Nucleus accumbens (tissue), 56 donors: ENCODE measurements around the gene XG.
"Not testable (repeated sequence)": the region's sequence is repeated elsewhere in the genome, so short reads cannot be mapped to it uniquely, and the experiment has no call there.

Experiments used
- DNase-seq, 56 donors: peaks; one replicate each; lab custom pipeline; 2025; lab: John Stamatoyannopoulos, UW

XG gene

DNA sequence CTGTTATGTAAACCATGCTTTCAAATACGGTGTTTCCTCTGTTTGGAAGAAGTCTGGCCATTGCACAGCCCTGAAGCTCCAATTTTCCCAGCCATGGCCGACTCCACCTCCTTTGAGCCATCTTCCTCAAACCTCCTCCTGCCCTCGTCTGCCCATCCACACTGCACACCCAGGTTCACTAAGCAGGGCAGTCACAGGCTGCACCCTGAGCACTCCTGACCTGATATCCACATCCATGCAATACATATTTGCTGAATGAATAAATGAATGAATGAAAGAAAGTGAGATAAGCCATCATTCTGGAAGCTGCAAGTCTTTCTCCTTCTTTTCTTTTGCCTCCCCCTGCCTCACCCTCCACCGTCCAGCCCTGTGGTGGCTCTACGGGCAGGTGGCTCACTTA is 22.2 kb downstream of the XG start:
- DNase-seq, result no peak

DNA sequence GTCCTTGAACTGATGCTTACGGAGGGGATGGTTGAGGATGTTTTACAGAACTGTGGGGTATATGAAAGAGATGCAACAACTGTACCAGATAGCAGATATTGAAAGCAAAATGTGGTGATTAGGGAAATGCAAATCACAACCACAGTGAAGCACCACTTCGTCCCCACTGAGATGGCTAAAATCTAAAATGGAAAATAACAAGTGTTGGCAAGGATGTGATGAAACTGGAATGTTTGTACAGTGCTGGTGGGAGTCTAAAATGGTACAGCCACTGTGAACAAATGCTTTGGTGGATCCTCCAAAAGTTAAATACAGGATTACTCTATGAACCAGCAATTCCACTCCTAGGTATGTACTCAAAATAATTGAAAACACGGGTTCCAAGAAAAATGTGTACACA is 22.9 kb downstream of the XG start:
- no peak for DNase-seq

DNA sequence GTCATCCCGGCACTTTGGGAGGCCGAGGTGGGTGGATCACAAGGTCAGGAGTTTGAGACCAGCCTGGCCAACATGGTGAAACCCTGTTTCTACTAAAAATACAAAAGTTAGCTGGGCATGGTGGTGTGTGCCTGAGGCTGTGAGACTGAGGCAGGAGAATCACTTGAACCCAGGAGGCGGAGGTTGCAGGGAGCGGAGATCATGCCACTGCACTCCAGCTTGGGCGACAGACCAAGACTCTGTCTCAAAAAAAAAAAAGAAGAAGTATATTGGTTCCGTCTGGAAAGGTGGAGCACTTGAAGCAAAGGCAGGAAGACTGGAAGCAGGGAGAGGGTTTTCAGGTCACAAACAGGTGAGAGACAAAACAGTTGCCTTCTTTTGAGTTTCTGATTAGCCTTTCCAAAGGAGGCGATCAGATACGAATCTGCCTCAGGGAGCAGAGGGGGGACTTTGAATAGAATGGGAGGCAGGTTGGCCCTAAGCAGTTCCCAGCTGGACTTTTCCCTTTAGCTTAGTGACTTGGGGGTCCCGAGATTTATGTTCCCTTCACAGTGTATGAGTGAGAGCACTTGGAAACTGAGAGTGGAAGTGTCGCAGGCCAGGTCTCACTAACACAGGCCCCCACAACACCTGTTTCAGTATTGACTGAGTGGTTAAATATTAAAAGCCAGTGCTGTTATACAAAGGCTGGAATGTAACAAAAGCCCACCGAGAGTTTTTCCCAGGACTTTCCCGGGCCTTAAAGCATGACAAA is 28.8 kb downstream of the XG start:
- not testable (repeated sequence) for DNase-seq

DNA sequence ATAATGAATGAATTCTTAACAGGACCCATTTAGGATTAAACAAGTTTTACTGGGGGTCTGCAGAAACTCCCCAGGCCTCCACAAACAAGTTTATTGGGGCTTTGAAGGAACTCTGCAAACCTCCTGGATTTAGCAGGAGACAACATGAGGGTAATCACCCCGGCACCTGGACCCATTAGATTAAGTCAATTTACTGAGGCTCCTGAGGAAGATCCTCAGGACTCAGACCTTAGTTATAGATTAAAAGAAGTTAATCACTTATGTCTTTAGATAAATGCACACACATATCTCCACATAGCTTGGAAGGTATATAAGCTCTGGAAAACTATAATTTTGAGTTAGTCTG is 29.4 kb downstream of the XG start:
- DNase-seq, result no peak

DNA sequence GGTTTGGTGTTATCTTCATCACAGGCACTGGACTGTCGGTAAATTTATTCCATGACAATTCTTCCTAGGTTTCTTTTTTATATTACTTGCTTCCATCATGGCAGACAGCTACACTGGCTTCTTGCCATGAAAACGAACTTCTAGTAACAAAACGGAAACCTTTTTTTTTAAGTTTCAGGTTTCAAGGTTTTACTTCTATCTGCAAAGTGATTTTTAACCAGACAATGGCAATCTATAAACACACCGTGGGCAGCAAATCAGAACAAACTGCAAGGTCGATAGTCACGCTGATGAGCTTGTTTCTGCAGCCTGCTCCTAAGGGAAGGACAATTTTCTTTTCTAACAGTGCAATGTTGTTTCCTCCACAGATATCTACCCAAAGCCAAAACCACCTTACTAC is 29.9 kb downstream of the XG start:
- no peak for DNase-seq

DNA sequence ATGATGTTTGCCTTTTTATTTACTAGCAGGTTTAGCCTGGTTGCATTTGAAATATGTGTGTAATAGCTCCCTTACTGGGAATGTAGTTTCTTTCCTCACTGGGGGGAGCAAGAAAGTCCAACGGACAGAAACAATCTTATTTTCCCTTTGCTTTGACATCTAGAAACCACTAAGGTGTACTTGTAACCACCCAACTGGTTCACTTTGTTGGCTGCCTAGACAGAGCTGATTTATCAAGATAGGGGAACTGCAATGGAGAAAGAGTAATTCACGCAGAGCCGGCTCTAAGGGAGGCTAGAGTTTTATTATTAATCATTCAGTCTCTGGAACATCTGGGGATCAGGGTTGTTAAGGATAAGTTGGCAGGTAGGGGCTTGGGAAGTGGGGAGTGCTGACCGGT is 30.3 kb downstream of the XG start:
- DNase-seq, result no peak

DNA sequence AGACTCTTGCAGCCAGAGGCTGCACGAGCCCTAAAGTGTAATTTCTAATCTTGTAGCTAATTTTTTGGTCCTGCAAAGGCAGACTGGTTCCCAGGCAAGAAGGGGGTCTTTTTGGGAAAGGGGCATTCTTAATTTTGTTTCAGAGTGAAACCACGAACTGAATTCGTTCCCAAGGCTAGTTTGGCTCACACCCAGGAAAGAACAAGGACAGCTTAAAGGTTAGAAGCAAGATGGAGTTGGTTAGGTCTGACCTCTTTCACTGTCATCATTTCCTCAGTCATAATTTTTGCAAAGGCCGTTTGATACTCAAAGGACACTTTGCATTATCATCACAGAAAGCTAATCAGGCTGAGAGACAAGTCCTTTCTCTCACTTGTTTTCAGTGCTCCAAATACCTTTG is 30.9 kb downstream of the XG start:
- no peak for DNase-seq

DNA sequence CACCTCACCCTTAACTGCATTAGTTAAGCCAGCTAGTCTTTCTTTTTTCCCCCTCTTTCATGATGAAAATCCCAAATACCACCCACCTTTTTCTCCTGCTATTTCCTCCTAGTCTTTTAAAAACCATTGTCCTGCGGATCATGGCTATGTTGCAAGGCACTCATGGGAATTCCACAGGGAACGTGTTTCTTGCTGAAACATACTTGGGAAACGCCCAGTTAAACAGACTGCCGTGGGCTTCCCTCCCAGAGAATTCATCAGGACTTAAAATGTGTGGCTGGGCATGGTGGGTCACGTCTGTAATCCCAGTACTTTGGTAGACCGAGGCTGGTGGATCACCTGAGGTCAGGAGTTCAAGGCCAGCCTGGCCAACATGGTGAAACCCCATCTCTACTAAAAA is 32.2 kb downstream of the XG start:
- no peak for DNase-seq

DNA sequence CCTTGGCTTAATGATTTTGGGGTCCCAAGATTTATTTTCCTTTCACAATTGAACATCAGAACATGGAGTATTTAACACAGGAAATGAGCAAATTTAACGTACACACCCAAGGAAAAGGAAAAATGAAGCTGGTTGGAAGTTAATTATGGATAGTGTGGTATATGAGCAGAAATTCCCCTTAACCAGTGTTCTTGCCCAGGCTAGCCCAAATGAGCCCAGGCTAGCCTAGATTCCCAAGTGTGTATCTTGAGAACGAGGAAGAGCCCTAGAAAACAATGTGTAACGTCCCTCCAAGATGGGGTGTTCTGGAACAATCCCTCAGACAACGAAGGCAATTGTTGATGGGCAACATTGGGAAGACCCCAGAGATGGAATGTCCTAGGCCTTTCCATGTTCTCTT is 33.7 kb downstream of the XG start:
- no peak for DNase-seq

DNA sequence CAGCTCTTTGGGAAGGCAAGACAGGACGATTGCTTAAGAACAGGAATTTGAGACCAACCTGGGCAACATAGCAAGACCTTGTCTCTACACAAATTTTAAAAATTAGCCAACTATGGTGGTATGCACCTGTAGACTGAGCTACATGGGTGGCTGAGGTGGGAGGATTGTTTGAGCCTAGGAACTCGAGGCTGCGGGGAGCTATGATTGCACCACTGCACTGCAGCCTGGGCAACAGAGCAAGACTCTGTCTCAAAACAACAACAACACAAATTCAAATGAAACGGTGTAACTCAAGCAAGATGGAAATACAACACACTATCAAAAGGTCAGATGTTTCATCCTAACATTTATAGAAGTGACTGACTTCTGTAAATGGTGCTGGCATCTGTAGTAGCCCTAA is 37.1 kb downstream of the XG start:
- no peak for DNase-seq

DNA sequence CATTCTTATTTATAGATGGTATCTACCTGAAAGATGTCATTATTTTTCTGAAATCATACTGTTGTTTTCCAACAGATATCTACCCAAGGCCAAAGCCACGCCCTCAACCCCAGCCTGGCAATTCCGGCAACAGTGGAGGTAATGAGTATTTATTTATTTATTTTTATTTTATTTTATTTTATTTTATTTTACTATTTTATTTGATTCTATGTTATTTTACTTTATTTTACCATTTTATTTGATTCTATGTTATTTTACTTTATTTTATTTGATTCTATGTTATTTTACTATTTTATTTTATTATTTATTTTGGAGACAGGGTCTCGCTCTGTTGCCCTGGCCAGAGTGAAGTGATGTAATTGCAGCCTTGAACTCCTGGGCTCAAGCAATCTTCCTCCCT is 37.7 kb downstream of the XG start:
- DNase-seq, result no peak

DNA sequence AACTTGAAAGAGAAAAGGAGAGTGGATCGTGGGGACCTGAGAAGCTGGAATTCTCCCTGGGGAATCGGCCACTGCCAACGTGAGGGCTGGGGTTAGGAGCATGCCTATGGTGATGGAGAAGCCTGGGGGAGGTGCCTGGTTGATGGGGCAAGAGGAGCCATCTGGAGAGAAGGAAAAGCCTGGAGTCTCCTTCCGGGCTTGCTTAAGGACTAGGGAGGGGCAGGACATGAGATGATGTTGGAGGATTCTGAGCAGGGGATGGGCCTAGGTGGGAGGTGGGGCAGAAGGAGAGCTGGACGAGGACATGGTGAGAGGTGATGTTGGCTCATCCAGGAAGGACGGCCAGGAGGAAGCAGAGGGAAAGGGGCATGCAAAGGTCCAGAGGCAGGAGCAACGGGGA is 41.9 kb downstream of the XG start:
- DNase-seq, result no peak

DNA sequence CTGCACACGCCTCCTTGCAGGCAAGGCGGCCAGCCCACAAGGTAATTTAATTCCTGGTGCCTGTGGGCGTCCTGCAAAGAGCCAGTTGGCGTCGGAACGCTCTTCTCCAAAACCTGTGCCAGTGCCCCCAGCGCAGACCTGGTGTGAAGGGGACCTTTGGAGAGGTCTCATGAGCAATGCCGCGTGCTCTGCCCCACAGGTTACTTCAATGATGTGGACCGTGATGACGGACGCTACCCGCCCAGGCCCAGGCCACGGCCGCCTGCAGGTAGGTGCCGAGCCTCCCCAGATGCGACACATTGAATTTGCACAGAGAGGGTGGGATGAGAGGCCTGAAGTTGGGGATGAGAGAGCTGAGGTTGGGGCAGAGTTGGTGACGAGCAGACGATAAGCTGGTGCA is 42.5 kb downstream of the XG start:
- no peak for DNase-seq

DNA sequence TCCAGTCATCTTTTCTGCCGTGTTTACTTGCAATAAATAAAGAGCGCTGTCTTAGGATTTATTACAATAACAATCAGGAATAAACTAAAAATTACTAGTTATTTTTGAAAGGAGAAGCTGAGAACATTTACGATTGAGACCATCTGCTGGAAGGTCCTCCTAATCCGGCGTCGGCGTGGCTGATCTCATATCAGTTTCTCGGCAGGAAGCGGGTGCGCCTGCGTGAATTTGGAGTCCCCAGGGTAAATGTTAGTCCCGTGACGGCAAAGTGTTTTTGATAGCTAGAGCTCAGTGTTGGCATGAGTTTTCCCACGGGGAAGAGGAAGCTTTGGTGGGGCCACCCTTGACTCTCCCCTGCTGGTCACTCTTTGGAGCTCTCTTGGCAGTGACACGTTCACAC is 45.0 kb downstream of the XG start:
- DNase-seq, result not testable (repeated sequence)

DNA sequence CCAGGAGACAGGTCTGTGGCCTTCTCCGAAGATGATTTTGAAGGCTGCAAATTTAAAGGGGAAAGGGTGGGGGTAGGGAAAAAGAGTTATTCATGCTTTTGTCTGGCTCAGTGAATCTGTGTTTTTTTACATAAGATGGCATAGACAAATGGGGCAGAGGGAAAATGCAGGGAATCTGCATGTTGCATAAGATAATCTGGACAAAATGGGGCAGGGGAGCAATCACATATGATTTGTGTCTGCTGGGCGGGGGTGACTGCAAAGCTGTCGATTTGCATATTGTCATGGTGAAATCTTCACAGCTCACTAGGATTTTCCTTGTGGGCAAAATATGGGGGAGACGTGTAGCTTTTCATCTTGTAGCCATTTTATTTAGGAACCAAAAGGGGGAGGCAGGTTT is 47.5 kb downstream of the XG start:
- DNase-seq, result no peak

DNA sequence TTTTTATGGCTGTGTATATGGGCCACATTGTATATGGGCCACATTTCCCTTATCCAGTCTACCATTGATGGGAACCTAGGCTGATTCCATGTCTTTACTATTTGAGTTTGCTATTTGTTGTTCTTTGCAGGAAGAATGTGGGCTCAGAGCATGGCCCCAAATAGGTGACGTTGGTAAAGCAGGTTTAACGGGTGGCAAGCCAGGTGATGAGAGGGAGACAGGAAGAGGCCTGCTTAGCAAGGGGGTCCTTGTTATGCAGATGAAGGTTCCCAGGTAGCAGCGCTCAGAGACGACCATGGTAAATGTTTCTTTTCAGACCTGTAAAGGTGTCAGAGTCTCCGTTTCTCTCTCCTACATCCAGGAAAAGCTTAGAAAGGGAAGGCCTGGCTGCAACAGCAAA is 48.1 kb downstream of the XG start:
- DNase-seq, result not testable (repeated sequence)

DNA sequence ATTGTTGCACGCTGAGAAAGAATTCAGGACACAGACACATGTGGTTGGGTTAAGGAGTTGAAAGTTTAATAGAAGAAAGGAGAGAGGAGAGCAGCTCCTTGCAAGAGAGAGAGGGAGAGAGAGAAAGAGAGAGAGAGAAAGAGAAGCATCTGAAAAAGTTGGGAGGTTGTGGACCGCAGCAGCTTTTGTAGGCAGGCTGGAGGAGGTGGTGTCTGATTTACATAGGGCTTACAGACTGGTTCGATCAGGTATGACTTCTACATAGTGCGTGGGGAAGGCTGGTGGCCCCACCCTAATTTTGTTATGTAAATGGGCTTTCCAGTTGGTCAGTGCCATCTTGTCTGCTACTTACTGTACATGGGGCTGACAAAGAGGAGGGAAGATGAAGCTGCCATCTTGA is 49.4 kb downstream of the XG start:
- no peak for DNase-seq

DNA sequence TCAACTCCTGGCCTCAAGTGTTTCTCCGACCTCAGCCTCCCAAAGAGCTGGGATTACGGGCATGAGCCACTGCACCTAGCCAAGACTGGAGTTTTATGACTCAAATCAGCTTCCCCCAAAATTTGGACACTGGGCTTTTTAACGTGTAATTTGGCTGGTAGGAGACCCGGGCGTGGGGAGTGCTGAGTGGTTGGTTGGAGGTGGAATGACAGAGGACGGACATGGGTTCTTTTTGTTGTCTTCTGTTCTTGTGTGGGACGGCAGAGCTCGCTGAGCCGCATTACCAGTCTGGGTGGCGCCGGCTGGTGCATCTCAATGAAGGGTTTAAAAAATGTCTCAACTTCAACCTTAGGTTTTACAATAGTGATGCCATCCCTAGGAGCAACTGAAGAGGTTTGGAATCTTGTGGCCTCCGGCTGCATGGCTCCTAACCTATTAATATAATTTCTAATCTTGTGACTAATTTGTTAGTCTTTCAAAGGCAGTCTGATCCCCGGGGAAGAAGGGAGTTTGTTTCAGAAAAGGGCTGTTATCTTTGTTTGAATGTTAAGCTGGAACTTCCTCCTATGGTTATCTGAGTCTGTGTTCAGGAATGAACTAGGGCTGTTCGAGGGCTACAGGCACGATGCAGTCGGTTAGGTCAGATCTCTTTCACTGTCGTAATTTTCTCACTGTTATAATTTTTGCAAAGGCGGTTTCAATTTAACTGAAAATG is 50.7 kb downstream of the XG start:
- not testable (repeated sequence) for DNase-seq

DNA sequence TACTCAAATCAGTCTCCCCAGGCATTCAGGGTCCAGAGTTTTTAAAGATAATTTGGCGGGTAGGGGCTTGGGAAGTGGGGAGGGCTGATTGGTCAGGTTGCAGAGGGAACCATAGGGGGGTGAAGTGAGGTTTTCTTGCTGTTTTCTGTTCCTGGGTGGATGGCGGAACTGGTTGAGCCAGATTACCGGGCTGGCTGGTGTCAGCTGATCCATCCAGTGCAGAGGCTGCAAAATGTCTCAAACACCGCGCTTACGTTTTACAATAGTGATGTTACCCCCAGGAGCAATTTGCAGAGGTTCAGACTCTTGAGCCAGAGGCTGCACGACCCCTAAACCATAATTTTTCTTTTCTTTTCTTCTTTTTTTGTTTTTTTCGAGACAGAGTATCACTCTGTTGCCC is 51.6 kb downstream of the XG start:
- not testable (repeated sequence) for DNase-seq

DNA sequence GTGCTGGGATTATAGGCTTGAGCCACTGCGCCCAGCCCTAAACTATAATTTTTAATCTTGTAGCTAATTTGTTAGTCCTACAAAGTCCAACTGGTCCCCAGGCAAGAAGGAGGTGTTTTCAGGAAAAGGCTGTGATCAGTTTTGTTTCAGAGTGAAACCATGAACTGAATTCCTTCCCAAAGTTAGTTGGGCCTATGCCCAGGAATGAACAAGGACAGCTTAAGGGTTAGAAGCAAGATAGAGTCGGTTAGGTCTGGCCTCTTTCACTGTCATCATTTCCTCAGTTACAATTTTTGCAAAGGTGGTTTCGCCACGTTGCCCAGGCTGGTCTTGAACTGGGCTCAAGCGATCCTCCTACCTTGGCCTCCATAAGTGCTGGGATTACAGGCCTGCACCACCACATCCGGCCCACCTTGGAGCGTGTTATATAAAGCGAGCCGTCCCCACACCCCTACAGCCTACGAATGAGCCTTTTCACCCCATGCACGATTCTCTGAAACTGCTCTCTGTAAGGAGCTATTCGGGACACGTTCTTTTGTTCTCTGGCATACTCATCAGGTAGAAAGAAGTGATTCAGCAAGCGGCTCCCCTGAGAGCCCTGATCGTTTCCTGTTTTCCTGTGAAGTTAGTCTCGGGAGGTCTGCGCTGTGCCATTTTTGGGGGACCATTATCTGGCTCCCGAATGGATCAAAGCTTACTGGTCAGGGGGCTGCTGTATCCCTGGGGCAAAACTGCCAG is 52.4 kb downstream of the XG start:
- peak in 1 of 56 donors; percentile 15 for DNase-seq

DNA sequence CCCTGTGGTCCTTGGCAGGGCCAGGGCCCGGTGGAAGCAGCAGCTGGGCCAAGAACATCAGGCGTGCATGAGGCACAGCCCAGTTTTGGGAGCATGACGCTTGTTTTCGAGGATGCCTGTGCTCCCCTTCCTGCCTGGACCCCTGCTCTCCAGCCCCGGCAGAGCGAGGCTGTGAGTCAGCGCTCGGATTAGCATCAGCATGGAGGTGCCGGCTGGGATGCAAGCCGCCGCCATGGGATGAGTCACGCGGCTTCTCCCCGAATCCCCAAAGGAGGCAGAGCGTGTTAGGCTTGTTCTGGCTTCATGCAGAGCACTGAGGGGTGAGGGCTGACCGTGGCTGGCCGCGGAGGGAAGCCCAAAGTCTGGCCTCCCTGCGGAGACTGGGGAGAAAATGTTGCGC is 53.0 kb downstream of the XG start:
- DNase-seq, result peak in 5 of 56 donors; percentile 4 to 20 (median 7)

DNA sequence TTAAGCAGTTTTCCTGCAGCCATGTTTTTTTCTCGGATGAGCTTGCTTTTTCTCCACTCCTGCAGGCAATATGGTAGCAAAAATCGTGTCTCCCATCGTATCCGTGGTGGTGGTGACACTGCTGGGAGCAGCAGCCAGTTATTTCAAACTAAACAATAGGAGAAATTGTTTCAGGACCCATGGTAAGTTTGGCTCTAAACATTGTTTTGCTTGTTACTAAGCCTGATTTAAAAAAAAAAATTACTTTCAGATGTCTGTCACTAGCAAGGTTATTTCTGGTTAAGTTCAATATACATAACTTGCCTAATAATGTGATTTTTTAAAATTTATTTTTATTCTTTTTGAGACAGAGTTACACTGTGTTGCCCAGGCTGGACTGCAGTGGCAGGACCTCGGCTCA is 59.4 kb downstream of the XG start:
- DNase-seq, result no peak
